Prostate gland (tissue), 2 donors: ENCODE results near the gene ARHGEF19.

Experiments
- POLR2A ChIP-seq: fragments of 450-650 bp; IDR thresholded peaks from one replicate; pipeline ENCODE4 v1.6.1; 2016; ENCODE audit warnings: antibody characterized with exemption, mild to moderate bottlenecking
- TF ChIP-seq, protein P1 (sequence below), 4 experiments: fragments of 200-600 bp in 2 of 4; fragments of 450-650 bp in 2 of 4; sonication (generic) in 2 of 4; IDR thresholded peaks; 1 replicate in 3 of 4; 2 replicates in 1 of 4; pipeline ENCODE4 v1.5.1; 2016 to 2019; ENCODE audit warnings: antibody characterized with exemption in 4 of 4, mild to moderate bottlenecking in 2 of 4, moderate library complexity in 2 of 4

DNA sequence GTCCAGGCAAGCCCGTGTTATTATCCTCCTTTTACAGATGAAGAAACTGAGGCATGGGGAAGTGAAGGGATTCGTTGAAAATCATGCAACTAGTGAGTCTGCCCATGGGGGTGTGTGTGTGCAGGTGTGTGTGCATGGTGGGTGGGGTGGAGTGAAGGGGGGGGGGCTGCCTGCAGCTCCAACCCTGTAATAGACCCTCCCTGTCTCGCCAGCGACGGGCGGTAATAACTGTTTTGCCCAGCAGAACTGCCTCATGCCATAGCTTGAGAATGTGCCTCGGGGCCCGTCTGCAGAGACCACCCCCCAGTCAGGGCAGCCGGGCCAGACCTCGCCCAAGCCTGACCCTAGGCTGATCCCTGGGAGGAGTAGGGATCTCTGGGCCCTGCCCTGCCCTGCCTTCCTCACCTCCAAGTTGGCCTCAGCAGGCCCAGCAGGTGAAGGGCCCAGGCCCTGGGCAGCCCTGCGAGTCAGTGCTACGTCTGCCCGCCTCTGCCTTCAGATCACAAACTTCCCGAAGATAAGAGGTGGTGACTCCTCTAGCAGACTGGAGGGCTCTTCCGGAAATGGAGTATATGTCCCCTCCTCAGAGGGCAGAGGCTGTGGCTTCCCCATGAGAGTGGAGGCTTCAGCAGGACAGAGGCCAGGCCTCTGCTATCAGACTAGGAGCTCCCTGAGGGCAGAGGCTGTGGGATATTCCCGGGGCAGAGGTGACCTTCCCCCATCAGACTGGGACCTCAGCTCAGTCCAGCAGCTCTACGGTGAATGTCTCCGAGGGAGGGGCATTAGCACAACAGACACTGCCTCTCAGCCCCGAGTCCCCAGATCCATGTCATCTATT, 40.9 kb downstream of the ARHGEF19 start:
- TF ChIP-seq, protein P1, sequence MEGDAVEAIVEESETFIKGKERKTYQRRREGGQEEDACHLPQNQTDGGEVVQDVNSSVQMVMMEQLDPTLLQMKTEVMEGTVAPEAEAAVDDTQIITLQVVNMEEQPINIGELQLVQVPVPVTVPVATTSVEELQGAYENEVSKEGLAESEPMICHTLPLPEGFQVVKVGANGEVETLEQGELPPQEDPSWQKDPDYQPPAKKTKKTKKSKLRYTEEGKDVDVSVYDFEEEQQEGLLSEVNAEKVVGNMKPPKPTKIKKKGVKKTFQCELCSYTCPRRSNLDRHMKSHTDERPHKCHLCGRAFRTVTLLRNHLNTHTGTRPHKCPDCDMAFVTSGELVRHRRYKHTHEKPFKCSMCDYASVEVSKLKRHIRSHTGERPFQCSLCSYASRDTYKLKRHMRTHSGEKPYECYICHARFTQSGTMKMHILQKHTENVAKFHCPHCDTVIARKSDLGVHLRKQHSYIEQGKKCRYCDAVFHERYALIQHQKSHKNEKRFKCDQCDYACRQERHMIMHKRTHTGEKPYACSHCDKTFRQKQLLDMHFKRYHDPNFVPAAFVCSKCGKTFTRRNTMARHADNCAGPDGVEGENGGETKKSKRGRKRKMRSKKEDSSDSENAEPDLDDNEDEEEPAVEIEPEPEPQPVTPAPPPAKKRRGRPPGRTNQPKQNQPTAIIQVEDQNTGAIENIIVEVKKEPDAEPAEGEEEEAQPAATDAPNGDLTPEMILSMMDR (IDR thresholded peaks at IDR 0.05) = no peak
- no peak for TF ChIP-seq POLR2A
